NCI-H128 (cell line): Measurements from ENCODE around the gene DEF6.
"Not testable (repeated sequence)": the region's sequence is repeated elsewhere in the genome, so short reads cannot be mapped to it uniquely, and the experiment has no call there.

Experiments
- DNase-seq: peaks from one replicate; lab custom pipeline; 2025; ENCODE audit not compliant: unreplicated experiment; lab: John Stamatoyannopoulos, UW

DEF6 gene

GRCh38 chr6:35309611-35310264 lies 12.1 kb downstream of the DEF6 start:
- no peak for DNase-seq

GRCh38 chr6:35310265-35310831 lies 12.7 kb downstream of the DEF6 start:
- DNase-seq = no peak

DNA sequence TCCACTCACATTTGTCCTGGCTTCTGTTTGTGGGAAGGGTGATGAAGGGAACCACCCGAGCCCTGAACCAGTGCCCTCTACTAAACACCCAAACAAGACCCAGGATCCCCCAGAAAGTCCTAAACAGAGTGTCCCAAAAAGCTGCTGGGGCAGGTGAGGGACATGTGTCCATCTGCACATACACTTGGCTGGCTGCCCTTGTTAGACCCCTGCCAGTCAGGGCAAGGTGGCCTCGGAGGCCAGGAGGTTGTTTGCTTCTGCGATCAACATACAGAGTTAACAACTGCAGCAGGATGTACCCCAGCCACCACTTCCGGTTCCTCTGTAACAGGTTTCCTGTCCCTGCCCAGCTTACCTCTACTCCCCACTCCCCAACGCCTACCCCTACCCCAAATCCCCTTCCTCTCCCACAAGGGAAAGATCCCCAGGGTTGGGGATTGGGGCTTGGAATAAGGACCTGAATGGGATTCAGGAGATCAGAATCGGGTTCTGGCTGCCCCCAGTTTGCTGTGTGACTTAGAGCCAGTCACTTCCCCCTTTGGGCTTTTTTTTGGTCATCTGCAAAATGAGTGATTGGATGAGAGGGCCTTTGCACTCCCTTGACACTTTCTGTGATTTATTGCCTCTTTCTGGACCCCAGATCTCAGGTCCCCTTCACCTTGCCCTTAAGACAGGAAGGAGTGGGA lies 13.9 kb downstream of the DEF6 start:
- no peak for DNase-seq

DNA sequence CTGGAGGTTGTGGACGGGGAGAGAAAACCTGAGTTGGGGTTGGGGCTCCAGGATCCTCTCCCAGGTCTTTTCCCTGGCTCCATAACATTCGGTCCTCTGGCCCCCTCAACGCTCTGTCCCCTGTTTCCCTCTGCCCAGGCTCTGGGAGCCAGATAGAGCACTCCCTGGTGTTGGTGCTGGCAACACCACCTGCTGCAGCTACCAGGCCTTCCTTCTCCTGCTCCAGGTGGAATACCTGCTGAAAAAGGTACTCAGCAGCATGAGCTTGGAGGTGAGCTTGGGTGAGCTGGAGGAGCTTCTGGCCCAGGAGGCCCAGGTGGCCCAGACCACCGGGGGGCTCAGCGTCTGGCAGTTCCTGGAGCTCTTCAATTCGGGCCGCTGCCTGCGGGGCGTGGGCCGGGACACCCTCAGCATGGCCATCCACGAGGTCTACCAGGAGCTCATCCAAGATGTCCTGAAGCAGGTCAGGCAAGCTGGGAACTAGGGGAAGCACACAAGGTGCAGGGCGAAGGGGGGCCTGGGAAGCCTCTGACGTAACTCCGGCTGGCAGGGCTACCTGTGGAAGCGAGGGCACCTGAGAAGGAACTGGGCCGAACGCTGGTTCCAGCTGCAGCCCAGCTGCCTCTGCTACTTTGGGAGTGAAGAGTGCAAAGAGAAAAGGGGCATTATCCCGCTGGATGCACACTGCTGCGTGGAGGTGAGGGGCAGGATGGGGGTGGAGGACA lies 14.6 kb downstream of the DEF6 start:
- DNase-seq = no peak

DNA sequence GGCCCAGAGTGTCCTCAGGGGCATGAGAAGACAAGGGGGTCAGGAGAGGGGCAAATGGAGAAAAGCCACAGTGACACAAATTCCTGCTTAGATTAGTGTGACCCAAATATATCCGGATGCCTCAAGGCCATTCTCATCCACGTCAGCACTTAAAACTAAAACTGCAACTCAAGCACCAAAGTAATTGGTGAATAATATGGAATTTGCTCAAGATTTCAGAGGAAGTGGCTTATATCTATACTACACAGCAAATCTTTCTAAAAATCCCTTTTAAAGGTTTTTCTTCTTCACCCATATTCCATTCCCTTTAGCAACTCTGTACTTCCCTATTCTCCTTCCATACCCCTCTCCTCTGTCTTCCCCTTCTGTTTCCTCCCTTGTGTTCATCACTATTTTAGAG lies 15.2 kb downstream of the DEF6 start:
- DNase-seq = no peak

DNA sequence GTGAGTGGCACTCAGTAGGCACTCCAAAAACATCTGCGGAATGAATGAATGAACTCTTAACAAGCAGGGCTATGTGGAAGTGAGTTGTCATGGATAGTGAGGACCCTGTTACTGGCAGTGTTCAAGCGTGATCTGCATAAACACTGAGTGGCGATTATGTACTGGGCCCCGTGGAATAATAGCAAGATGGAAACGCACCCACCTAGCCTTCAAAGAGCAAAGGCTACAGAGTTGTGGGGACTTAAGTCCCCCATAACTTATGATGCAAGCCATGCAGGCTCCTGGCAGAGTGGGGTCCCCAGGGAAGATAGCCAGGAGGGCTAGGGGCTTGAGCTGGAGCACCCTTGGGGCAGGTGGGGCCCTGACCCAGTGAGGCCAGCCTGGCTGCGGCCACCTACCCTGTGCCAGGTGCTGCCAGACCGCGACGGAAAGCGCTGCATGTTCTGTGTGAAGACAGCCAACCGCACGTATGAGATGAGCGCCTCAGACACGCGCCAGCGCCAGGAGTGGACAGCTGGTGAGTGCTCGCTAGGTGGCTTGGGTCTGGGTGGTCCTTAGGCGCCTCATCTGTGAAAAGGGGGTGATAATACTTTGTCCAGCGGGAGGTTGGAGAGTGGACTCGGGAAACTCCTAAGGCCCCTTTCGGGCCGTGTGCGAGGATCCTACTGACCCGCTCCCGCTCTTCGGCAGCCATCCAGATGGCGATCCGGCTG lies 20.0 kb downstream of the DEF6 start:
- DNase-seq = no peak

DNA sequence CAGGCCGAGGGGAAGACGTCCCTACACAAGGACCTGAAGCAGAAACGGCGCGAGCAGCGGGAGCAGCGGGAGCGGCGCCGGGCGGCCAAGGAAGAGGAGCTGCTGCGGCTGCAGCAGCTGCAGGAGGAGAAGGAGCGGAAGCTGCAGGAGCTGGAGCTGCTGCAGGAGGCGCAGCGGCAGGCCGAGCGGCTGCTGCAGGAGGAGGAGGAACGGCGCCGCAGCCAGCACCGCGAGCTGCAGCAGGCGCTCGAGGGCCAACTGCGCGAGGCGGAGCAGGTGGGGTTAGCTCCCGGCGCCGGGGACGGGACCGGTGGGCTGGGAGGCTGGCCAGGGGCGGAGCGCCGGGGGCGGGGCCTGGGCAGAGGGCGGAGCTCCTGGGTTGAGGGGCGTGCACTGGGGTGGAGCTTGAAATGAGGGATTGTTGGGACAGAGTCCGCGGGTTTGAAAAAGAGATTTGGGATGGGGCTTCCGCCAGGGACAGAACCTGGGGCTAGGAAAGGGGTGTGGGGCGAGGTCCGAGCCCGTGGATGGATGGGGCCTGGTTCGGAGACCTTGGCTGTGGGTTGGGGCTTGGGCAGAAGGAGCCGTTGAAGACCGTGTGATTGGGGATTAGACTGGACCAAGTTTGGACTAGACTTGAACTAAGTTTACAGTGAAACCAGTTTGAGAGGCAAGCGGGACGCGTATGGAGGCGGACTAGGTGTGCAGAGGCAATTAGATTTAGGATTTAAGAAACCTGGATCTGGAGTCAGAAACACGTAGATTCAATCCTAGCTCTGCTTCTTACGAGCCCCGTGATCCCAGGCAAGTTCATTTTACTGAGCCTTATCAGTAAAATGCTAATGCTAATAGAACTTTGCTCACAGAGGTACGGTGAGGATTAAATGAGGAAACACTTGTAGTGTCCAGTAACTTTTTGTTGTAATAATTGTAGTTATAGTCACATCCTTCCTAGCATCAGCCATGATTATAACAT lies 20.9 kb downstream of the DEF6 start:
- peak; percentile 51 for DNase-seq

DNA sequence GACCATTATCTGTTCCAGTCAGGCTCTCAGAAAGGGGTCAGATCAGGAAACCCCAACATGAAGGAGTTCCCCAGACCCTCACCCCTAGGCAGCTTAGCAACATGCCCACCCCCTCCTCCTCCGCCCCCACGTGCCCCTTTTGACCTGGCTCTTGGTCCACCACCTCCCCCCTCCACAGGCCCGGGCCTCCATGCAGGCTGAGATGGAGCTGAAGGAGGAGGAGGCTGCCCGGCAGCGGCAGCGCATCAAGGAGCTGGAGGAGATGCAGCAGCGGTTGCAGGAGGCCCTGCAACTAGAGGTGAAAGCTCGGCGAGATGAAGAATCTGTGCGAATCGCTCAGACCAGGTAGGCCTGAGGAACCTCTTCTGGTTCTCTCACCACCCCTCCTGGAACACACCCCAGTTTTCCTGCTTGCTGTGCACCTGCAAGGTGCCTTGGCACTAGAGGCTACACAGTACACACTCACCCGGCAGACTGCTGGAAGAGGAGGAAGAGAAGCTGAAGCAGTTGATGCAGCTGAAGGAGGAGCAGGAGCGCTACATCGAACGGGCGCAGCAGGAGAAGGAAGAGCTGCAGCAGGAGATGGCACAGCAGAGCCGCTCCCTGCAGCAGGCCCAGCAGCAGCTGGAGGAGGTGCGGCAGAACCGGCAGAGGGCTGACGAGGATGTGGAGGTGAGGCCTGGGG lies 21.9 kb downstream of the DEF6 start:
- no peak for DNase-seq

- DNase-seq = no peak
These were observed 22.4 kb downstream of the DEF6 start for GRCh38 chr6:35320031-35320410.

DNA sequence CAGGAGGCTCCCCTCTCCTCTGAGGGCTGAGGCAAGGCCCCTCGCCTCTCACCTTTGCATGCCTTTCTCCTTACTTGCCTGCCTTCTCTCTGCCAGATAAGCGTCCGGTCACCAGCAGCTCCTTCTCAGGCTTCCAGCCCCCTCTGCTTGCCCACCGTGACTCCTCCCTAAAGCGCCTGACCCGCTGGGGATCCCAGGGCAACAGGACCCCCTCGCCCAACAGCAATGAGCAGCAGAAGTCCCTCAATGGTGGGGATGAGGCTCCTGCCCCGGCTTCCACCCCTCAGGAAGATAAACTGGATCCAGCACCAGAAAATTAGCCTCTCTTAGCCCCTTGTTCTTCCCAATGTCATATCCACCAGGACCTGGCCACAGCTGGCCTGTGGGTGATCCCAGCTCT lies 23.5 kb downstream of the DEF6 start:
- no peak for DNase-seq

- peak; percentile 36 for DNase-seq
These were observed 29.9 kb downstream of the DEF6 start for GRCh38 chr6:35327349-35328027.

- DNase-seq = no peak
These were observed 30.6 kb downstream of the DEF6 start for GRCh38 chr6:35328108-35328723.

DNA sequence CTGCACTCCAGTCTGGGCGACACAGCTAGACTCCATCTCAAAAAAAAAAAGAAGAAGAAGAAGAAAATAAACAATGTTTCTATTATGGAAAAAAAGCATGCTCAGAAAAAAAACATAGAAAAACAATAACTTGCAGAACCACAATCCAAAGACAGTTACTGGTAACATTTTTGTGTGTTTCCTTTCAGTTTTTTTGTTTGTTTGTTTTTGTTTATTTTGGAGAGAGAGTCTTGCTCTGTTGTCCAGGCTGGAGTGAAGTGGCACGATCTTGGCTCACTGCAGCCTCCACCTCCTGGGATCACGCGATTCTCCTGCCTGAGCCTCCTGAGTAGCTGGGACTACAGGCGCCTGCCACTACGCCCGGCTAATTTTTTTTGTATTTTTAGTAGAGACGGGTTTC lies 31.3 kb downstream of the DEF6 start:
- not testable (repeated sequence) for DNase-seq

- DNase-seq = no peak
These were observed 33.0 kb downstream of the DEF6 start for GRCh38 chr6:35330541-35331119.

DNA sequence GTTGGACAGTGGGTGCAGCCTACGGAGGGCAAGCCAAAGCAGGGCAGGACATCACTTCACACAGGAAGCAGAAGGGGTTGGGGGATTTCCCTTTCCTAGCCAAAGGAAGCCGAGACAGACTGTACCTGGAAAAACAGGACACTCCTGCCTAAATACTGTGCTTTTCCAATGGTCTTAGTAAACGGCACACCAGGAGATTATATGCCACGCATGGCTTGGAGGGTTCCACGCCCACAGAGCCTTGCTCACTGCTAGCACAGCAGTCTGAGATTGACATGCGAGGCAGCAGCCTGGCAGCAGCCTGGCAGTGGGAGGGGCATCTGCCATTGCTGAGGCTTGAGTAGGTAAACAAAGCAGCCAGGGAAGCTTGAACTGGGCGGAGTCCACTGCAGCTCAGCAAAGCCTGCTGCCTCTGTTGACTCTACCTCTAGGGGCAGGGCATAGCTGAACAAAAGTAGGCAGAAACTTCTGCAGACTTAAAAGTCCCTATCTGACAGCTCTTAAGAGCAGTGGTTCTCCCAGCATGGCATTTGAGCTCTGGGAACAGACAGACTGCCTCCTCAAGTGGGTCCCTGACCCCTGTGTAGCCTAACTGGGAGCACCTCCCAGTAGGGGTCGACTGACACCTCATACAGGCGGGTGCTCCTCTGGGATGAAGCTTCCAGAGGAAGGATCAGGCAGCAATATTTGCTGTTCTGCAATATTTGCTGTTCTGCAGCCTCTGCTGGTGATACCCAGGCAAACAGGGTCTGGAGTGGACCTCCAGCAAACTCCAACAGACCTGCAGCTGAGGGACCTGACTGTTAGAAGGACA lies 34.7 kb downstream of the DEF6 start:
- DNase-seq = peak; percentile 50

- no peak for DNase-seq
These were observed 43.9 kb downstream of the DEF6 start for GRCh38 chr6:35341557-35341956.
